Vagina (tissue), 2 donors: ENCODE measurements around the gene DLG4.
A peak's percentile ranks its signal among the peaks of the same experiment; 100 is the strongest.

Experiments
- POLR2A ChIP-seq, 2 donors: fragments of 450-650 bp; IDR thresholded peaks; one replicate each; pipeline ENCODE4 v1.6.1; 2017; ENCODE audit warnings: antibody characterized with exemption in 2 of 2, mild to moderate bottlenecking in 2 of 2, moderate library complexity in 2 of 2
- POLR2AphosphoS5 ChIP-seq, 2 donors: sonication (generic); formaldehyde crosslinking; IDR thresholded peaks; one replicate each; pipeline ENCODE4 v1.9.0; 2017; ENCODE audit warnings: antibody characterized with exemption in 2 of 2, mild to moderate bottlenecking in 2 of 2, low read depth in 1 of 2; ENCODE audit not compliant: insufficient read depth in 1 of 2
- TF ChIP-seq, protein P1 (sequence below), 3 experiments: fragments of 450-650 bp in 2 of 3; fragments of 200-600 bp in 1 of 3; sonication (generic) in 1 of 3; IDR thresholded peaks; one replicate each; pipeline ENCODE4 v1.5.1; 2017 to 2019; ENCODE audit warnings: antibody characterized with exemption in 3 of 3, mild to moderate bottlenecking in 2 of 3, moderate library complexity in 2 of 3

DNA sequence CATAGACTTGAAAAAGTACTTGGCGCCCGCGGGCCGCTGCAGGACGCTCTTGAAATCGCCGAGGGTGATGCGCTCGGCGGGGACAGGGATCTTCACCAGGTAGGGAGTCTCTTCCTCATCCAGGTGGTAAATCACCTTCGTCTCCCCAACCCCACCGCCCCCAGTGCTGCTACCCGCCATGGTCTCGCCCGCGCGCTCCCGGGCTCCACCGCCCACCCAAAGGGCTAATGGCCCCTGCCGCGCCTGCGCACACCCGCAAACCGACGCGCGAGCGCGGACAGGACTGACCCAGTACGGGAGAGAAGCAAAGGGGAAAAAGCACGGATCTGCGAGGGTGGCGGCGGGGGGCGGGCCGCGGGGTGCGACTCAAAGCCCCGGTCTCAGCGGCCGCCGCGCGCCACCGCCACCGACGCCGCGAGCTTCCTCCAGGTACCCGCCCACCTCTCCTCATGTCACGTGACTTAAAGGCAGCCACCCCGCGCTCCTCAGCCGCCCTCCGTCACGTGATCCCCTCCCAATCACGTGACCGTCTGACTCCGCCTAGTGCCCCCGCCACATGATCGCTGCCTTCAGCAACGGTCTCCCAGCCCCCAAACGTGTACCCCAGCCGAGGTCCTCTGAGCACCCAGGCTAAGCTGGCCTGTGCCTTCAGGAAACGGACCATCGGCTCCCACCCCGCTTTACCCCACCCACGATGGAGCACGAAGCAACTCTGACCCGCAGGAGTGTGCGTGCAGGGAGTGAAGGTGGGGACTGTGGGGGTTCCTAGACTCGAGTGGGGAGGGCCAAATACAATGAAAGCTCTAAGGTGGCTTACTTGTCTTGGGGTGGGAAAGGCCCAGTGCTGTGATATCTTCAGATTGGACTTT, 14.7 kb upstream of the DLG4 start, which contains the start of gene DVL2:
- TF ChIP-seq, protein P1, sequence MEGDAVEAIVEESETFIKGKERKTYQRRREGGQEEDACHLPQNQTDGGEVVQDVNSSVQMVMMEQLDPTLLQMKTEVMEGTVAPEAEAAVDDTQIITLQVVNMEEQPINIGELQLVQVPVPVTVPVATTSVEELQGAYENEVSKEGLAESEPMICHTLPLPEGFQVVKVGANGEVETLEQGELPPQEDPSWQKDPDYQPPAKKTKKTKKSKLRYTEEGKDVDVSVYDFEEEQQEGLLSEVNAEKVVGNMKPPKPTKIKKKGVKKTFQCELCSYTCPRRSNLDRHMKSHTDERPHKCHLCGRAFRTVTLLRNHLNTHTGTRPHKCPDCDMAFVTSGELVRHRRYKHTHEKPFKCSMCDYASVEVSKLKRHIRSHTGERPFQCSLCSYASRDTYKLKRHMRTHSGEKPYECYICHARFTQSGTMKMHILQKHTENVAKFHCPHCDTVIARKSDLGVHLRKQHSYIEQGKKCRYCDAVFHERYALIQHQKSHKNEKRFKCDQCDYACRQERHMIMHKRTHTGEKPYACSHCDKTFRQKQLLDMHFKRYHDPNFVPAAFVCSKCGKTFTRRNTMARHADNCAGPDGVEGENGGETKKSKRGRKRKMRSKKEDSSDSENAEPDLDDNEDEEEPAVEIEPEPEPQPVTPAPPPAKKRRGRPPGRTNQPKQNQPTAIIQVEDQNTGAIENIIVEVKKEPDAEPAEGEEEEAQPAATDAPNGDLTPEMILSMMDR (IDR thresholded peaks at IDR 0.05): peak in 1 of 3 experiments; percentile 6
- peak in 1 of 2 donors; percentile 86 for TF ChIP-seq POLR2A (IDR thresholded peaks at IDR 0.05)
- TF ChIP-seq POLR2AphosphoS5 (IDR thresholded peaks at IDR 0.05; ENCODE audit: insufficient read depth in 1 of 2, low read depth in 1 of 2): peak; percentile 88 to 94
